Esophagus muscularis mucosa (tissue), 3 donors: ENCODE results near the gene CCDC174.

ENCODE experiments used
- POLR2A ChIP-seq: fragments of 450-650 bp; IDR thresholded peaks from one replicate; pipeline ENCODE4 v1.6.1; 2017; ENCODE audit warnings: antibody characterized with exemption, moderate library complexity, mild to moderate bottlenecking, low read depth
- POLR2AphosphoS5 ChIP-seq, 2 donors: sonication (generic); formaldehyde crosslinking; IDR thresholded peaks; one replicate each; pipeline ENCODE4 v1.6.1; 2017; ENCODE audit warnings: antibody characterized with exemption in 2 of 2
- TF ChIP-seq, protein P1 (sequence below), 3 experiments: fragments of 200-600 bp in 2 of 3; fragments of 450-650 bp in 1 of 3; sonication (generic) in 2 of 3; IDR thresholded peaks; one replicate each; pipeline ENCODE4 v1.5.1; 2017 to 2019; ENCODE audit warnings: antibody characterized with exemption in 3 of 3, mild to moderate bottlenecking in 2 of 3, moderate library complexity in 1 of 3

DNA sequence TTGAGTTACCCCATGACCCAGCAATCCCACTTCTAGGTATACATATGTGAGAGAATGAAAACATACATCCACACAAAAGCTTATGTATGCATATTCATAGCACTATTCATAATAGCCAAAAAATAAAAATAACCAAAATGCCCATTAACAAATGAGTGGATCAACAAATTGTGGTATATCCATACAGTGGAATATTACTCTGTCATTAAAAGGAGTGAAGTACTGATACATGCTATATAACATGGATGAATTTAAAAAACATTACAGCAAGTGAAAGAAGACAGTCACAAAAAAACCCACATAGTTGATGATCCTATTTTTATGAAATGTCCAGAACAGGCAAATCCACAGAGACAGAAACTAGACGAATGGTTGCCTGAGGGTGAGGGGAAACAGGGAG is 28.6 kb downstream of the CCDC174 start:
- TF ChIP-seq, protein P1, sequence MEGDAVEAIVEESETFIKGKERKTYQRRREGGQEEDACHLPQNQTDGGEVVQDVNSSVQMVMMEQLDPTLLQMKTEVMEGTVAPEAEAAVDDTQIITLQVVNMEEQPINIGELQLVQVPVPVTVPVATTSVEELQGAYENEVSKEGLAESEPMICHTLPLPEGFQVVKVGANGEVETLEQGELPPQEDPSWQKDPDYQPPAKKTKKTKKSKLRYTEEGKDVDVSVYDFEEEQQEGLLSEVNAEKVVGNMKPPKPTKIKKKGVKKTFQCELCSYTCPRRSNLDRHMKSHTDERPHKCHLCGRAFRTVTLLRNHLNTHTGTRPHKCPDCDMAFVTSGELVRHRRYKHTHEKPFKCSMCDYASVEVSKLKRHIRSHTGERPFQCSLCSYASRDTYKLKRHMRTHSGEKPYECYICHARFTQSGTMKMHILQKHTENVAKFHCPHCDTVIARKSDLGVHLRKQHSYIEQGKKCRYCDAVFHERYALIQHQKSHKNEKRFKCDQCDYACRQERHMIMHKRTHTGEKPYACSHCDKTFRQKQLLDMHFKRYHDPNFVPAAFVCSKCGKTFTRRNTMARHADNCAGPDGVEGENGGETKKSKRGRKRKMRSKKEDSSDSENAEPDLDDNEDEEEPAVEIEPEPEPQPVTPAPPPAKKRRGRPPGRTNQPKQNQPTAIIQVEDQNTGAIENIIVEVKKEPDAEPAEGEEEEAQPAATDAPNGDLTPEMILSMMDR (IDR thresholded peaks at IDR 0.05) = no peak
- TF ChIP-seq POLR2A (no peak), POLR2AphosphoS5 (IDR thresholded peaks at IDR 0.05) (no peak)
